Fibroblast of gingiva (primary cell): ENCODE results near the gene CCR5AS.
"Not testable (repeated sequence)": the region's sequence is repeated elsewhere in the genome, so short reads cannot be mapped to it uniquely, and the experiment has no call there.

Source experiments
- DNase-seq: peaks from one replicate; pipeline ENCODE4 v3.0.0-alpha.2; 2011; ENCODE audit warnings: low read depth

The CCR5AS gene

DNA sequence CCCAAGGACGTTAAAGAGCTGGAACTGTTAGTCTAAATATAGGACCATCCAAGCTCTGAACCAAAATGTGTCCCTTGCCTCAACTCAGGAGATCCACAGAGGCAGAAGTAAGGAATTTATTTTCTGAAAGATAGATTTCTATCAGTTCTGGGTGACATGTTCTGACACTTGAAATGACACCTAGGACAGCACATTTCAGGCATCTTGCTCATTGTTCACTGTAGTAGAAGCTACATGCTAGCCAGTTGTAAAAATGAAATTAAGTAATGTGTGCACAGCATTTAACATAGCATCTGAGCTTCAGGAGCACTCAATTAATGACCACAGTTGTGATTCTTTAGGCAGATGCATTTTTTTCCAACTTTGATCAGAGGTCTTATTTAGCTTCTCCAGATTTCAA lies 52.4 kb downstream of the CCR5AS start:
- no peak for DNase-seq

DNA sequence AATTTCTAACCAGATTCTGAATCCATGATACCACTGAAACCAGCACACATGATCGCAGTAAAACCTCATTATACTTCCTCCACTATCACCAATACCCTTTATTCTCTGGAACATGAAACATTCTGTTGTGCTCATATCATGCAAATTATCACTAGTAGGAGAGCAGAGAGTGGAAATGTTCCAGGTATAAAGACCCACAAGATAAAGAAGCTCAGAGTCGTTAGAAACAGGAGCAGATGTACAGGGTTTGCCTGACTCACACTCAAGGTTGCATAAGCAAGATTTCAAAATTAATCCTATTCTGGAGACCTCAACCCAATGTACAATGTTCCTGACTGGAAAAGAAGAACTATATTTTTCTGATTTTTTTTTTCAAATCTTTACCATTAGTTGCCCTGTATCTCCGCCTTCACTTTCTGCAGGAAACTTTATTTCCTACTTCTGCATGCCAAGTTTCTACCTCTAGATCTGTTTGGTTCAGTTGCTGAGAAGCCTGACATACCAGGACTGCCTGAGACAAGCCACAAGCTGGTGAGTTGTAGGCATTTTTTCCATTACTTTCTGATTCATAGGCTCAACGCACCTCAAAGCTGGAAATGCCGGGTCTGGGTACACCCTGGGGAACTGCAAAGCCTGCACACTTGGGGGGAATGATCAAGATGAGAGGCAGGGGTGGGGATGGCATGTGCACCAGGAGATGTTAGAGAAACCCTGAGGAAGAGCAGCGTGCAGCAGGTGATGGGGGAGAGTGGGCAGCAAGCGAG lies 53.0 kb downstream of the CCR5AS start, which contains the start of gene CCR2:
Gene CCR2, plus strand, starts transcription at position 465 of the 764 bp plus-strand sequence. CDS start 3,417 bp downstream, outside the sequence.
- DNase-seq = no peak

DNA sequence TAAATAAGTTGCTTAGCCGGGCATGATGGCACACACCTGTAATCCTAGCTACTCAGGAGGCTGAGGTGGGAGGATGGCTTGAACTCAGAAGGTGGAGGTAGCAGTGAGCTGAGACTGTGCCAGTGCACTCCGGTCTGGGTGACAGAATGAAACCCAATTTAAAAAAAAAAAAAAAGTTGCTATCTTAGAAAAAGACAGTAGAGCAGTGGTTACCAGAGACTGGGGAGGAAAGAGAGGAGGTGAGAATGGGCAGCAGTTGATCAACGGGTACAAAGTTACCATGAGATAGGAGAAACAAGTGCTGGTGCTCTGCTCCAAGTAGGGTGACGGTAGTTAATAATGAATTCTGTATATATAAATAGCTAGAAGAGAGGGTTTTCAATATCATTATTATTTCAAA lies 53.8 kb downstream of the CCR5AS start:
- DNase-seq = no peak

DNA sequence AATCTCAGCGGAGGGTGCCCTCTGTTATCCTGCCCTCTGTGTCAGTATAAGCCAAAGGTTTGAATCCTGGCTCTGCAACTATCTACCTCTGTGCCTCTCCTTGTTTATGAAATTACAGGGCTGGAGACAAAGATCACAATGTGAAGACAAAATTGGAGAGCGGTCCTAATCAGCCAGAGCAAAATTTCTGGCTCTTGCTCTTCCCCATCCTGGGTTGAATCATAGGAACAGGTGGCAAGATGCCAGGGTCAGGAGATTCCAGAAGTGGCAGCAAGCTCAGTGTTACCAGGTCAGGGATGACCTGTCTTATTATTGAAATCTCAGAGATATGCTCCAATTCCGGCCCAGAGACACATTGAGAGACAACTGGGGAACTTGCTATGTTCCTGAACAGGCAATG lies 55.2 kb downstream of the CCR5AS start:
- DNase-seq = no peak

DNA sequence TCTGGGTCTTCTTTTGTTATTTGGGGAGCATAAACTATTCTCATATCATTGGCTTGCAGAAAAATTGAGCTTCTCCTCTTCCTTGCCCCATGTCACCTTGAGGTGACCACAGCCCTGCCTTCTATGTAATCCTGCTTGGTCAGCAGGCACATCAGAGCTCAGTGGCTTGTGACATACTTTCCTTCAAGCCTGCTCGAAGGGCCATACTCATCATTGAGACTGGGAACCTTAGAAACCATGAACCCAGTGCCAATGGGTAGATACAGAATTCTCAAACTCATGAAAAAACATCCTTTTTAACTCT lies 56.7 kb downstream of the CCR5AS start:
- no peak for DNase-seq

DNA sequence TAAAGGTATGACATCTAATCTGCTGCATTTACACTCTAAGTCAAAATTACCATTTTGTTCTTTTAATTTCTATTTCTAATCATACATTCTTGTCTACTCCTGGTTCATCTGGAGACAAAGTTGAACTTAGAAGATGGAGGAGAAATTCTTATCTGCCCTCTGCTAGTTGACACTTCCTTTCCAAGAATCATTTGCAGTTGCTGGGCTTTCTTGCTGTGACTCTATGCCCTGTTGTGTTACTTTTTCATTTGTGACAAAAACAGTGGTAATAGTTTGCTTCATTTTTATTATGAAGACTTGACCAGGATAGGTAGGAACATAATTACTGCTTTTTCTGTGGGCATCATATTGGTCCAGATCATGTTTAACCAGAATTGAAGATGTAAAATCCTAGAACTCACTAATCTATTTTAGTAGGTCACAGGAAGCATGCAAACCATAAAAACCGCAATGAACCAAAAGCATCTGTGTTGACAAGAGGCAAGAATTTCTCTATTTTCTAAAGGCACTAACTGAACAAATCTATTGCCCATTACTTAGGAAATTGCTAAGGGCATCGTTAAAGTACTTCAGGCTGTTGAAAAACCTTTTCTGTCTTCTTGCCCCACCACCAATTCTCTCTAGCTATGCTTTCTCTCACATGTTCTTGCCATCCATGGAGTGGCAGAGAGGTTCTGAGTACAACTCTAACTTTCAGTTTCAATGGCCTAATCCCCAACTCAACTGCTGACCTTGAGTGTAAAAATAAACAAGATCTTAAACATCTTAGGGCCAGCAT lies 57.2 kb downstream of the CCR5AS start:
- no peak for DNase-seq

DNA sequence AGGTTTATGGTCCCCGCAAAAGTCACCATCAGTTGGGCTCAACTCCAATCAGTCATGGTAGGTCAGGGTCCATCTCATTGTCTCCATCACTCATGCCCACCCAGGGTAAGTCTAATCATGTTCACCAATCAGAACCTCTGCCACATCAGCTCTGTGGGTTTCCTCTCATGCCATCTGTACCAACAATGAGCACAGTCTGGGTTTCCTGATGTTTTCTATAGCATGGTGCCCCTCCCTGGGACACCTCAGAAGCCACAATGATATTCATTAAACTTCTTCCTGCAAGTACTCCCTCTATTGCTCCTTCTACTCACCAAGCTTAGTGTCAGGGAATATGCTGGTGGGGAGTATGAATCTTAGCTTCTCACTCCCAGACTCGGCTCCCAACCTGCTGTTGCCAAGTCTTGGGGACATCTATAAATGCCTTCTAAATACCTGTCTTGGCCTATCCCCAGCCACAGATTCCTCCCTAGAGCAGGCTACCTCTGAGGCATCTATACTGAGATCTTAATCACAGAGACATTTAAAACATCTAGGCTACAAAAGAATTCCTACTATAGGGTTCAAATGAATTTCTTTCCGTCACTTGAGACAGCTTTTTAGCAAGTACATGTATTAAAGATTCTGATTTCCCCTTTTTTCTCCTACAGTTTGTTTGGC lies 57.9 kb downstream of the CCR5AS start:
- DNase-seq = no peak

DNA sequence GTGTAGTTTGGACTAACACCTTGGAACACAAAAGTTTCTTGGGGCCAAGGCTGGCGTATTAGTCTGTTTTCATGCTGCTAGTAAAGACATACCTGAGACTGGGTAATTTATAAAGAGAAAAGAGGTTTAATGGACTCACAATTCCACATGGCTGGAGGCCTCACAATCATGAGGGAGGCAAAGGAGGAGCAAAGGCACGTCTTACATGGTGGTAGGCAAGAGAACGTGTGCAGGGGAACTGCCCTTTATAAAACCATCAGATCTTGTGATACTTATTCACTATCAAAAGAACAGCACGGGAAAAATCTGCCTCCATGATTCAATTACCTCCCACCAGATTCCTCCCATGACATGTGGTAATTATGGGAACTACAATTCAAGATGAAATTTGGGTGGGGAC lies 62.4 kb downstream of the CCR5AS start:
- no peak for DNase-seq

DNA sequence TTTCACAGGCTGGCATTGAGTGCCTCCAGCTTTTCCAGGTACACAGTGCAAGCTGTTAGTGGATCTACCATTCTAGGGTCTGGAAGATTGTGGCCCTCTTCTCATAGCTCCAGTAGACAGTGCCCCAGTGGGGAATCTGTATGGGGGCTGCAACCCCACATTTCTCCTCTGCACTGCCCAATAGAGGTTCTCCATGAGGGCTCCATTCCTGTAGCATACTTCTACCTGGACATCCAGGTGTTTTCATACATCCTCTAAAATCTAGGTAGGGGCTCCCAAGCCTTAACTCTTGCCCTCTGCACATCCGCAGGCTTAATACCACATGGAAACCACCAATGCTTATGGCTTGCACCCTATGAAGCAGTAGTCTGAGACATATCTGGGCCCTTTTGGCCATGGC lies 68.0 kb downstream of the CCR5AS start:
- DNase-seq = no peak

DNA sequence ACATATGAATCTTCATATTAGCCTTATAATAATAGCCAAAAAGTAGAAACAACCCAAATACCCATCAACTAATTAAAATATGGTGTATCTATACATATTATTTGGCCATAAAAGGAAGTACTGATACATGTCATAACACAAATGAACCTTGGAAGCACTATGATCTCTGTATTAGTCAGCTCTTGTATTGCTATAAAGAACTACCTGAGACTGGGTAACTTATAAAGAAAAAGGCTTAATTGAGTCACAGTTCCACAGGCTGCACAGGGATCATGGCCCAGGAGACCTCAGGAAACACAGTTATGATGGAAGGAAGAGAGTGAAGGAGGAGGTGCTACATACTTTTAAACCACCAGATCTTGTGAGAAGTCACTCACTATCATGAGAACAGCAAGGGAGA lies 69.0 kb downstream of the CCR5AS start:
- no peak for DNase-seq

DNA sequence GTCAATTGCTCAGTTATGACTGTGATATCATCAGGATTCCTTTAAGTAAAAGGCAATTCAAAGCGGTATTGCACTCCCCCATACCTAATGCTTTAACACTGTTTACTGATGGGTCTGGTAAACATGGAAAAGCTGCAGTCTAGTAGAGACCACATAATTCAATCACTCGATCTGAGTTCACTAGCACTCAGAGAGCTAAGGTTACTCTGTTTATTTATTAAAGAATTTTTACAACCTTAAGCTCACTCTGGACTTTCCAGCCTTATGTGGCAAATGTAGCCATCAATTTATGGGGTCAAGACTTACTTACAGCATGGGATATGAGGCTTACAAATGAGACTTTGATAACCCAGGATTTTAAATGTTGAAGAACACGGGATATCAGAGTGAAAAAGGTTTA lies 71.3 kb downstream of the CCR5AS start:
- no peak for DNase-seq

DNA sequence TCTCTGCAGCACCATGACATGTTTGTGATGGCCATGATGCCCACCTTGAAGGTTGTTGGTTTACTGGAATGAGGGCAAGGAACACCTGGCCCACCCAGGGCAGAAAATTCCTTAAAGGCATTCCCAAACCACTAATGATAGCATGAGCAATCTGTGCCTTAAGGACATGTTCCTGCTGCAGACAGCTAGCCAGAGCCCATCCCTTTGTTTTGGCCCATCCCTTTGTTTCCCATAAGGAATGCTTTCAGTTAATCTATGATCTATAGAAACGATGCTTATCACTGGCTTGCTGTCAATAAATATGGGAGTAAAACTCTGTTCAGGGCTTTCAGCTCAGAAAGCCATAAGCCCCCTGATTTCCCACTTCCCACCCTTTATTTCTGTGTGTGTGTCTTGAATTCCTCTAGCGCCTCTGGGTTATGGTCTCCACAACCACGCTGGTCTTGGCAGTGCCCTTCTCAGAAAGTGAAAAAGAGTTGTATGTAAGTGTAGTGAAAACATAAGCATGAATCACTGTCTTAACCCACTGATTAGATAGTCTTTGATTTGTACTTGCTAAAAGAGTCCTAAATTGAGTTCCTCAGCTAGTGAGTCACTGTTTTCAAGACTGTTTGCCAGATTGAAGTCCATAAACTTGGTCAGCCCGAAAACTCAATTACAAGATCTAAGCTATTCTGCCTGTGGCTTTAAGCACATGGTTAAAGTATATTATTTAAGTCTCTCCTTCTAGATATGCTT lies 72.0 kb downstream of the CCR5AS start:
- peak; percentile 17 for DNase-seq

DNA sequence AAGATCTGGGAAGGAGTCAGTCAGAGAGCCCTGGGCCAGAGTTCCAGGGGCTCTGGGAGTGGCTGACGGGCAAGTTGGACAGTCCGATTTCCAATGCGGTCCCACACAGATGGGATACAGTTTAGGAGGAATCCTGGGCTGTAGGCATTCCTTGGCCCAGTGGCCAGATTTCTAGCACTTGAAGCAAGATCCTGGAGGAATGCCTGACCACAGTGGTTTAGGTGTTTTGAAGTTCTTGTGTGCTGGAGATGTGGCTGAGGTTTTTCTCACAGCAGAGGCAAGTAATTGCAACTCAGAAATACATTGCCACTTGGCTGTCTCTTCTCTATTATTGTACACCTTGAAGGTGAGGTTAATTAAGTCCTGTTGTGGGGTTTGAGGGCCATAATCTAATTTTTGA lies 76.2 kb downstream of the CCR5AS start:
- DNase-seq = not testable (repeated sequence)

DNA sequence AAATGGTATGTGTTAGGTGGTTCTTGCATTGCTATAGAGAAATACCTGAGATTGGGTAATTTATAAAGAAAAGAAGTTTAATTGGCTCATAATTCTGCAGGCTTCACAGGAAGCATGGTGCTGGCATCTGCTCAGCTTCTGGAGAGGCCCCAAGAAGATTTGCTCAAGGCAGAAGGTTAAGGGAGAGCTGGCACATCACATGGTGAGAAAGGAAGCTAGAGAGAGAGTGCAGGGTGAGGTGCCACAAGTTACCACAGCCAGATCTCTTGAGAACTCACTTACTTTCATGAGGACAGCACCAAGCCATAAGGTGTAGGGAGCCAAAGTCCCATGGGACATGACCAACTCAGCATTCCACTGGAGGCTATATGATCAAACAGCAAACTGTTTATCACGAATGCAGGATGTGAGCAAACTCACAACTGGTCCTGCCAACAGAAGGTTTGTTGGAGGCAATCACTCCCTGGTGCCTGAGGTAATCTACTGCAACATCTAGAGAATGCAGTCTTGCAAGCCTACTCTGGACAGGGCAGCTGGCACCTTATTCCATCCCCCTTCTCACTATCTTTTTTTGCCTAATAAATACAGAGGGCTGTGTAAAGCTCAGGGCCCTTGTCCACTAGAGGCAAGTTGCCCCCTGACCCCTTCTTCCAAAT lies 81.1 kb downstream of the CCR5AS start:
- DNase-seq = no peak

DNA sequence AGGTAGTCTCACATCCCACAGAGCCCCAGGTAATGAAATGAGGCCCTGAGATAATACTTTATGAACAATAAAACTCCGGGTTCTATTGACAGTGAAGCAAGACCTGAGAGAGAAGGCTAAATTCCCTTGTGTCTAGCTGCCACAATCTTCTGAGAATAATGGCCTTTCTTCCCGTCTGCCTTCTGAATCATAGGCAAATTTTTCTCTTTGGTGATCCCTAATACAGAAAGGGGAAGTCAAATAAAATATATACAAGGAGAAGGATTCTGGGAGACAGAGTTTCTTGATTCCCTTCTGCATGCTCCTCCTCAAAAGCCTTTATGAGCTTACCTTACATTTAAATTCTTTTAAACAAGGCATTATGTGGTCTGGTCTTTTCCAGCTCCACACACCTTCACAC lies 82.8 kb downstream of the CCR5AS start:
- DNase-seq = no peak

DNA sequence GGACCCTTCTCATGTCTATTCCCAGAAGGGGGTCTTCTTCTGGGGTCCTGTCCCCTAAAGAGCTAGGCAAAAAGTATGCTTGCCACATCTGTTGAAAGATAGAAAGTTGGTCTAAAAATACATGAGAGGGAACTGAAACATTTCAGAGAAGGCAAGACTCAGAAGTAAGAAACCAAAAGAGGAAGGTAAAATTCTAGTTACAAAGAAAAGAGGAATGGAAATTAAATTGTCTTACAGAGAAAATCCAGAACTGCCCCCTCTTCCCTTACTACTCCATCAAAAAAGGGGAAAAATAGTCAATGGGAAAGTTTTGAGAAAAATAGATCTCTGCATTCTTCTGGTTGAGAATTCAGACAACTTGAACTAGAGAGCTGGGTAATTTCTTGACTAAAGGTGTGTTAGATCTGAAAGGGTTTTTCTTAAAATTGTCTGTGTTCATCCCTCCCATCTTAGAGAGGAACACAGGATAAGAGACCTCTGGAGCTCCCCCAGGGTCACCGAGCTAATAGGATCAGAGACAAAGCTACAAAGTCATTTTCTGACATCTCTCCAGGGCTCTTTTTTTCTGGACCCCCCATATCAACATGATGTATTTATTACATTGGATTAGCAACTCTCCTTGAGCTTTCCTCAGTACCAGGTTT lies 85.3 kb downstream of the CCR5AS start:
- DNase-seq = no peak

DNA sequence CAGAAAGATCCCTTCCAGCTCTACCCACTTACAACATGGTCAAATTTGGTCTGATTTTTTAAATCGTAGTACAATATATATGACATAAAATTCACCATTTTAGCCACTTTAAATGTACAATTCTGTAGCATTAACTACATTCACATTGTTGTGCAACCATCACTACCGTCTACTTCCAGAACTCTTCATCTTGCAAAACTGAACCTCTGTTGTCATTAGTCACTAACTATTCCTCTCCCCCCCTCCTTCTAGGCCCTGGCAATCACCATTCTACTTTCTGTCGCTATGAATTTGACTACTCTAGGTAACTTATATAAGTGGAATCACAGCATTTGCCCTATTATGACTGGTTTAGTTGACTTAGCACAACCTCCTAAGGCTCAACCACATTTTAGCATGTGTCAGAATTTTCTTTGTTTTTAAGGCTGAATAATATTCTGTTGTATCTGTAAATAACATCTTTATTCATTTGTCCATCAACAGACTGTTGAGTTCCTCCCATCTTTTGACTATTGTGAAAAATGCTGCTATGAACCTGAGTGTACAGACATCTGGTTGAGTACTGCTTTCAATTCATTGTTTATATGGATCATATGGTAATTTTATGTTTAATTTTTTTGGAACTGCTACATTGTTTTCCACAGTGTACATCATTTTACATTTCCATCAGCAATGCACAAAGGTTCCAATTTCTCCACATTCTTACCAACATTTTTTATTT lies 88.5 kb downstream of the CCR5AS start:
- DNase-seq = no peak

DNA sequence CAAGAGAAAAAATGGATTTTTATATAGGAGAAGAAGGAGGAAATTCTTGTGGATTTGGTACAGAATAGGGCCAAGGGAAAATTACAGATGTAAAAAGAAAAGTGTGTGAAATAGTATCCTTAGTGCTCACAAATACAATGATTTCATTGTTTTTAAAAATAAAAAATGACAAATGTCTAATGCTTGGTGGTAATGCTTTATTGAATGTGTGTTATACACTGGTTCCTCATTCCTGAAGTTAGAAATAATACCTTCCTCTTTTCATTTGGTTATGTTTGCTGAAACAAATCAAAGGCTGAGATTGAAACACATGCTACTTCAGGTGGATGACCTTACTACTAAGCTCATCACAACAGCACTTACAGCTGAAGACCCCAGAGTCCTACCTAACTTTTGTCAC lies 90.7 kb downstream of the CCR5AS start:
- DNase-seq = no peak

DNA sequence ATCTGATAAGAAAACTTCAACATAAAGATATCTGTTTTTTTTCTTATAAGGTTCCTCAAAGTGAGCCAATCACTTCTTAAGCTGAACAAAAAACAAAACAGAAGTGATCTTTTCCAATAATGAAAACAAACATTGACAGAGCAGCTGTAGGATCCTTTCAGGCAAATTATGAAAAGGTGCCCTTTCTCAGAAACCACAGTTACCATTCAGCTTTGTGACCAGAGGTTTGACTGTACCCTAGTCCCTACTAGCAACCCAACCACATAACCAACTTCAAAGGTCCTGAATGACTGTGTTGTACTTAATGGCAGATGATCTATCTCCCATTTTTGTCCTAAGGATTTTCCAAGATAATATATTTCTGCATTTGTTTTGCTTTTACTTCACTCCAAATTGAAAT lies 92.3 kb downstream of the CCR5AS start:
- DNase-seq = no peak
